ENCODE results near the gene MYL6.
"Not testable (repeated sequence)": the region's sequence is repeated elsewhere in the genome, so short reads cannot be mapped to it uniquely, and the experiment has no call there.

Gene MYL6

DNA sequence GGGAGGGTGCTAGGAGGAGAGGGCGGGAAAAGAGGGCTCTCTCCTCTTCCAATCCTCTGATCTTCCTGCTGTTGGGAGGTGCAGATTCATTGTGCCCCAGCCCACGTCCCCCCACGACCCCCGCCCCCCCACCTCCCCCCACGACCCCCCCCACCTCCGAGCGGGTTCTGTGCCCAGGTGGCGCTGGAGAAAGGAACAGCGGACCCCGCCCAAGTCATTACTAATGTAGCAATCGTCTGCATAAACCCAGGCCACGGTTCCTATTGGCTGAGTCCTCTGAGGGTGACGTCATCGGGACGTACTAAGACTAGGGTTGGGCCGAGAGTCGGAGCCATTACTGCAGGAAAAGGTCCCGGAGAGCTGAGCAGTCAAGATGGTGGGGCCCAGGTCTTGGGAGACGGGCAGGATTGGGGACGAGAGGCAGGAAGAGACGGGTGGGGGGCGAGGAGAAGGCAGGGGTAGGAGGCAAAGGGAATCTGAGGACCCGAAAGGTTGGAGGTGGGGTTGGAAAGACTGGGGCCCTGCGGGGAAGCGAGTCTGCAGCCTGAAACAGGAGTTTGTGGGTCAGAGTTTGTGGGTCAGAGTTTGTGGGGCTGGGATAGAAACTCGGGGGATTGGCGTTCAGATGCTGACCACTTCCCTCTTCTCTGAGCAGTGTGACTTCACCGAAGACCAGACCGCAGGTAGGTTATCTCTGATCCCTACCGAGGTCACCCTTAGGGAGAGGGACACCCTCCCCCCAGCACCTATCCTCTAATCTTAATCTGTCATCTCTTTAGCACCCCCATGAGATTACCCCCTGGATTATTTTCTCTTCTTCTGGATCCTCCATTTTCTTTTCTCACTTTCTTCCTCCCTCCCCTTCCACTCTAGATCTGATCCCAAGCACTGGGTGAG, at the start of gene MYL6:
TSS of gene MYL6 (plus strand) at position 331 of the 897 bp plus-strand sequence. CDS start at position 374, 43 bp downstream.
- TF ChIP-seq ELF4 (IDR thresholded peaks at IDR 0.05) (peak; percentile 79), L3MBTL2 (conservative IDR thresholded peaks at IDR 0.05) (no peak), NFRKB (IDR thresholded peaks at IDR 0.05) (peak; percentile 61; the same call in 1 of the 2 replicates)
- CTCF ChIA-PET, result interaction anchor here (0.6 kb wide), 2 partner anchors 21 to 59 kb away, joined by 3 to 5 read pairs; no protein-coding TSS in a partner anchor
- peak; percentile 90 for DNase-seq (ENCODE audit: extremely low spot score)
- POLR2A ChIA-PET, result interaction anchor here (1.0 to 2.4 kb wide), 8 partner anchors 9 to 76 kb away, joined by 3 to 23 read pairs (median 8); partner anchors contain the start of genes ESYT1, RNF41, SMARCC2 and ZC3H10

- CTCF ChIA-PET, result no interaction called here
- no peak for TF ChIP-seq CTBP1 (IDR thresholded peaks at IDR 0.05; ENCODE audit: borderline replicate concordance)
- TF ChIP-seq PKNOX1 (IDR thresholded peaks at IDR 0.05), result no peak
- no peak for TF ChIP-seq BHLHE40 (IDR thresholded peaks at IDR 0.05; ENCODE audit: borderline replicate concordance)
- TF ChIP-seq FOXM1 (IDR thresholded peaks at IDR 0.05; ENCODE audit: borderline replicate concordance), result no peak
- TF ChIP-seq ELF4 (IDR thresholded peaks at IDR 0.05), result no peak
- no peak for TF ChIP-seq HDGF (IDR thresholded peaks at IDR 0.05; ENCODE audit: borderline replicate concordance)
- no peak for TF ChIP-seq L3MBTL2 (conservative IDR thresholded peaks at IDR 0.05)
- no peak for TF ChIP-seq LEF1 (IDR thresholded peaks at IDR 0.05; ENCODE audit: borderline replicate concordance)
- TF ChIP-seq TARDBP (IDR thresholded peaks at IDR 0.05), result no peak
- TF ChIP-seq ZNF384 (IDR thresholded peaks at IDR 0.05), result no peak
- TF ChIP-seq FOXA1 (IDR thresholded peaks at IDR 0.05), result no peak
- no peak for TF ChIP-seq FOXK2 (IDR thresholded peaks at IDR 0.05)
- no peak for TF ChIP-seq SUZ12 (IDR thresholded peaks at IDR 0.05)
- TF ChIP-seq SP1 (IDR thresholded peaks at IDR 0.05), result no peak
- no peak for TF ChIP-seq ARNT (IDR thresholded peaks at IDR 0.05)
- TF ChIP-seq NFRKB (IDR thresholded peaks at IDR 0.05), result no peak
- POLR2A ChIA-PET, result no interaction called here
- DNase-seq (ENCODE audit: extremely low spot score), result no peak
Observed at GRCh38 chr12:56110571-56110970, 47.6 kb upstream of the MYL6 start.

GRCh38 chr12:56114084-56114483, 44.1 kb upstream of the MYL6 start:
- TF ChIP-seq BHLHE40 (IDR thresholded peaks at IDR 0.05; ENCODE audit: borderline replicate concordance) (no peak), LEF1 (IDR thresholded peaks at IDR 0.05; ENCODE audit: borderline replicate concordance) (no peak), SUZ12 (IDR thresholded peaks at IDR 0.05) (no peak), HDGF (IDR thresholded peaks at IDR 0.05; ENCODE audit: borderline replicate concordance) (no peak), ARNT (IDR thresholded peaks at IDR 0.05) (no peak), ZNF384 (IDR thresholded peaks at IDR 0.05) (no peak), FOXM1 (IDR thresholded peaks at IDR 0.05; ENCODE audit: borderline replicate concordance) (no peak), SP1 (IDR thresholded peaks at IDR 0.05) (no peak), PKNOX1 (IDR thresholded peaks at IDR 0.05) (no peak), NFRKB (IDR thresholded peaks at IDR 0.05) (no peak), TARDBP (IDR thresholded peaks at IDR 0.05) (no peak), CTBP1 (IDR thresholded peaks at IDR 0.05; ENCODE audit: borderline replicate concordance) (no peak), L3MBTL2 (conservative IDR thresholded peaks at IDR 0.05) (no peak), FOXK2 (IDR thresholded peaks at IDR 0.05) (no peak)

GRCh38 chr12:56115329-56115728, 42.8 kb upstream of the MYL6 start:
- ChIA-PET CTCF (no interaction called here), POLR2A (interaction anchor here (0.6 to 5.9 kb wide), 7 partner anchors 11 to 1340 kb away, joined by 3 to 122 read pairs (median 5); partner anchors contain the start of genes ESYT1, INHBE, PA2G4 and RNF41)
- DNase-seq (ENCODE audit: extremely low spot score), result no peak
- TF ChIP-seq PKNOX1 (IDR thresholded peaks at IDR 0.05) (no peak), FOXA1 (IDR thresholded peaks at IDR 0.05) (no peak), HDGF (IDR thresholded peaks at IDR 0.05; ENCODE audit: borderline replicate concordance) (no peak), LEF1 (IDR thresholded peaks at IDR 0.05; ENCODE audit: borderline replicate concordance) (no peak), FOXK2 (IDR thresholded peaks at IDR 0.05) (no peak), SP1 (IDR thresholded peaks at IDR 0.05) (no peak), TARDBP (IDR thresholded peaks at IDR 0.05) (no peak), BHLHE40 (IDR thresholded peaks at IDR 0.05; ENCODE audit: borderline replicate concordance) (no peak), ARNT (IDR thresholded peaks at IDR 0.05) (no peak), L3MBTL2 (conservative IDR thresholded peaks at IDR 0.05) (no peak), SUZ12 (IDR thresholded peaks at IDR 0.05) (no peak), ZNF384 (IDR thresholded peaks at IDR 0.05) (no peak), FOXM1 (IDR thresholded peaks at IDR 0.05; ENCODE audit: borderline replicate concordance) (no peak)

More at GRCh38 chr12:56114084-56114483, 44.1 kb upstream of the MYL6 start:
- ChIA-PET CTCF (no interaction called here), POLR2A (interaction anchor here (2.5 kb wide), 1 partner anchor 10 kb away, joined by 15 read pairs; the partner anchor contains the start of gene PA2G4)
- DNase-seq (ENCODE audit: extremely low spot score), result no peak

GRCh38 chr12:56116267-56117081, 41.7 kb upstream of the MYL6 start, which contains the start of gene RPL41:
Gene RPL41 (plus strand): TSS chr12:56116633.
- CTCF ChIA-PET, result no interaction called here
- POLR2A ChIA-PET, result interaction anchor here (0.6 to 5.9 kb wide), 24 partner anchors 9 to 1338 kb away, joined by 3 to 122 read pairs (median 5); partner anchors contain the start of genes ERBB3, ESYT1, INHBE and MYL6

GRCh38 chr12:56117082-56117706, 41.0 kb upstream of the MYL6 start:
- DNase-seq (ENCODE audit: extremely low spot score), result not testable (repeated sequence)
- POLR2A ChIA-PET, result interaction anchor here (0.6 to 5.9 kb wide), 30 partner anchors 9 to 1855 kb away, joined by 3 to 122 read pairs (median 4); partner anchors contain the start of genes CNPY2, ERBB3, ESYT1 and MYL6

More at GRCh38 chr12:56116267-56117081, 41.7 kb upstream of the MYL6 start, which contains the start of gene RPL41:
- TF ChIP-seq L3MBTL2 (conservative IDR thresholded peaks at IDR 0.05) (peak; percentile 73), ELF4 (IDR thresholded peaks at IDR 0.05) (peak; percentile 96), SP1 (IDR thresholded peaks at IDR 0.05) (no peak), ZNF384 (IDR thresholded peaks at IDR 0.05) (no peak), FOXK2 (IDR thresholded peaks at IDR 0.05) (no peak), FOXA1 (IDR thresholded peaks at IDR 0.05) (no peak), ARNT (IDR thresholded peaks at IDR 0.05) (0 out of 2 replicates have a peak, but pooled peaks have one; percentile 19), BHLHE40 (IDR thresholded peaks at IDR 0.05; ENCODE audit: borderline replicate concordance) (no peak), FOXM1 (IDR thresholded peaks at IDR 0.05; ENCODE audit: borderline replicate concordance) (no peak), NFRKB (IDR thresholded peaks at IDR 0.05) (peak; percentile 98)
- peak; percentile 75 for DNase-seq (ENCODE audit: extremely low spot score)

More at GRCh38 chr12:56117082-56117706, 41.0 kb upstream of the MYL6 start:
- CTCF ChIA-PET, result interaction anchor here (1.1 to 3.2 kb wide), 2 partner anchors 71 to 77 kb away, joined by 3 to 32 read pairs; partner anchors contain the start of gene SMARCC2

Data from HEK293T (cell line).